HFFc6 (cell line): ENCODE measurements around the gene CCSER1. TPM values are rescaled to one million over a fixed set of nuclear protein-coding genes. Genes with fewer than 3 reads are reported as not detected.

Experiments used
- DNase-seq: peaks from one replicate; pipeline ENCODE4 v3.0.0-alpha.2; 2018
- H3K27ac Mint-ChIP-seq: 2 replicates; pipeline ENCODE4 v1.8.0; 2020; ENCODE audit warnings: mild to moderate bottlenecking, mixed read lengths
- H3K27me3 Mint-ChIP-seq: 2 replicates; pipeline ENCODE4 v1.8.0; 2021; ENCODE audit warnings: mild to moderate bottlenecking, moderate library complexity, mixed read lengths; ENCODE audit not compliant: insufficient read depth
- H3K36me3 Mint-ChIP-seq: 2 replicates; pipeline ENCODE4 v1.8.0; 2021; ENCODE audit warnings: low read depth, mixed read lengths
- H3K4me1 Mint-ChIP-seq: 2 replicates; pipeline ENCODE4 v1.8.0; 2020; ENCODE audit warnings: low read depth, mixed read lengths
- H3K4me3 Mint-ChIP-seq: 2 replicates; pipeline ENCODE4 v1.8.0; 2020; ENCODE audit warnings: mild to moderate bottlenecking, moderate library complexity, mixed read lengths
- H3K9me3 Mint-ChIP-seq: 2 replicates; pipeline ENCODE4 v1.8.0; 2020; ENCODE audit warnings: mild to moderate bottlenecking, mixed read lengths
- CTCF ChIP-seq: fragments of 200-600 bp; sonication (generic); IDR thresholded peaks from 2 replicates; pipeline ENCODE4 v1.5.0; 2021; ENCODE audit warnings: antibody characterized with exemption, mild to moderate bottlenecking
- total RNA-seq, 6 experiments: library from RNA; stranded (reverse); fragmentation: NEBNext Ultra II Directional; extraction: Animal tissue kit (Norgen Biotek cat#: 25700); gene quantifications; 2 replicates in 1 of 6; 3 replicates in 5 of 6; pipeline ENCODE4 v1.2.3, GENCODE V29; 2021

CCSER1 gene
- total RNA-seq, 6 experiments from 2014 or later: not detected

GRCh38 chr4:91284480-91284879 is 1157.3 kb downstream of the CCSER1 start:
- Mint-ChIP-seq H3K36me3 (0 out of 2 replicates have a peak, but pooled peaks cover 3% of the 10 kb centered on the region), H3K27ac (no peak overlapping the region), H3K27me3 (no peaks in the 10 kb centered on the region), H3K9me3 (peaks cover 25% of the 10 kb centered on the region), H3K4me3 (no peak overlapping the region), H3K4me1 (no peaks in the 10 kb centered on the region)
- no peak for DNase-seq
- TF ChIP-seq CTCF: no peak

DNA sequence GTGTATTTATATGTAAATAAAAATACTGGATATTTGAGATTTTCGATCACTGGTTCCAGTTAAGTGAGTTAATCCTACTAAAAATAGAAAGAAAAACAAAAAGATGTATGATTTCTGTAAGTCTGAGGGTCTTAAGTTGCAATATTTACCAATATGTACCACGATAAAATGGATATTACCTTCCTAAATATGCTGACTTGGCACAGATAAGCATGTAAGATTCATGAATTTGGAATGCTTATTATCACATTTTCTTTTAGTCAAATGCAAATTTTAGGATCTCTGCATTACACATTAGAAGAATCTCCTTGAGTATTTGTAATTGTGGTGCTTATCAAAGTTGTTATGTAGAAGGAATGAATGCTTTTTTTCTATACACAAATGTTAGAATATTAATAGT is 1158.3 kb downstream of the CCSER1 start:
- no peak for DNase-seq
- Mint-ChIP-seq H3K27me3 (no peaks in the 10 kb centered on the region), H3K36me3 (0 out of 2 replicates have a peak, but pooled peaks cover 3% of the 10 kb centered on the region), H3K4me1 (no peaks in the 10 kb centered on the region), H3K9me3 (peaks cover 24% of the 10 kb centered on the region), H3K27ac (no peak overlapping the region), H3K4me3 (no peak overlapping the region)
- no peak for TF ChIP-seq CTCF

DNA sequence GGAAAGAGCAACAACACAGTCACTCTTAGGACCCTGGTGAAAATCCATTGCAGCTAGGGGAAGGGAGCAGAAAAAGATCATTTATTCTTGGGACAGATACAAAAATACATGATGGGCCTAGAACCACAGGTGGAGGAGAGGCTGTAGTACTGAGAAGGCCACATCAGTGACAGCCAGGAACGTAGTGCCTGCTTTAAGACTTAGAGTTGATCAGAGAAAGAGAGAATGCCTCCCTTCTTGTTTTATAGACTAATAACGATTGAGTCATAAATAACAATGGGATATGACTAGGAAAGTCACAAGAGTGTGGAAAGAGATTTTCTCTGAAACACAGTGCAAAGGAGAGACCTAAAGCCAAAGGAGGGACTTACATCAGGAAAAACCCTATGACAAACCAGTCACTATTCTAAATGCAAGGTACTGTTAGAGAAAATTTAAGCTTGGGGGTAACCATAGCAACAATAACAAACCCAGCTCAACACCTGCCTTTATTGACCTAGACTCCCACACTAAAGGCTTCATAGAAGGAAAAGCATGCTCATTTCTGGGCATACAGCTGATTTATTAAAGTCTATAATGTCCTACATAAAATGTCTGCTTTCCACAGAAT is 1161.6 kb downstream of the CCSER1 start:
- no peak for TF ChIP-seq CTCF
- 0 out of 2 replicates have a peak, but pooled peaks cover 3% of the 10 kb centered on the region for H3K36me3 Mint-ChIP-seq

GRCh38 chr4:91298156-91298700 is 1171.0 kb downstream of the CCSER1 start:
- no peaks in the 10 kb centered on the region for H3K36me3 Mint-ChIP-seq
- peaks cover 20% of the 10 kb centered on the region for H3K9me3 Mint-ChIP-seq
- no peak for DNase-seq
- H3K4me1 Mint-ChIP-seq: no peaks in the 10 kb centered on the region
- H3K4me3 Mint-ChIP-seq: no peak overlapping the region
- H3K27ac Mint-ChIP-seq: no peak overlapping the region
- no peak for TF ChIP-seq CTCF
- peaks cover 2% of the 10 kb centered on the region; the same call in 1 of the 2 replicates for H3K27me3 Mint-ChIP-seq

More for the DNA sequence above, 1161.6 kb downstream of the CCSER1 start:
- Mint-ChIP-seq H3K4me3 (no peak overlapping the region), H3K27ac (no peak overlapping the region), H3K4me1 (no peaks in the 10 kb centered on the region), H3K27me3 (no peaks in the 10 kb centered on the region), H3K9me3 (peaks cover 32% of the 10 kb centered on the region)
- no peak for DNase-seq

- H3K27ac Mint-ChIP-seq: no peak overlapping the region
- no peaks in the 10 kb centered on the region for H3K36me3 Mint-ChIP-seq
- H3K4me1 Mint-ChIP-seq: no peaks in the 10 kb centered on the region
- no peak overlapping the region for H3K4me3 Mint-ChIP-seq
- peaks cover 20% of the 10 kb centered on the region for H3K9me3 Mint-ChIP-seq
- TF ChIP-seq CTCF: no peak
- no peak for DNase-seq
- peaks cover 2% of the 10 kb centered on the region; the same call in 1 of the 2 replicates for H3K27me3 Mint-ChIP-seq
Observed at GRCh38 chr4:91298824-91299223, 1171.6 kb downstream of the CCSER1 start.
